Measurements from ENCODE around the gene GULP1.

- TF ChIP-seq CTCF (conservative IDR thresholded peaks at IDR 0.05) (no peak), ZFX (IDR thresholded peaks at IDR 0.05) (no peak)
Observed at GRCh38 chr2:188466761-188467160, 175.1 kb downstream of the GULP1 start.
